GM21576 (cell line): ENCODE data around the gene TRERF1.
"Not testable (repeated sequence)": the region's sequence is repeated elsewhere in the genome, so short reads cannot be mapped to it uniquely, and the experiment has no call there.

Experiments
- ATAC-seq: cut with Tn5 transposase; IDR thresholded peaks from one replicate; pipeline ENCODE4 v1.9.1; 2021; ENCODE audit warnings: mild to moderate bottlenecking, moderate library complexity; ENCODE audit not compliant: unreplicated experiment

Gene TRERF1

DNA sequence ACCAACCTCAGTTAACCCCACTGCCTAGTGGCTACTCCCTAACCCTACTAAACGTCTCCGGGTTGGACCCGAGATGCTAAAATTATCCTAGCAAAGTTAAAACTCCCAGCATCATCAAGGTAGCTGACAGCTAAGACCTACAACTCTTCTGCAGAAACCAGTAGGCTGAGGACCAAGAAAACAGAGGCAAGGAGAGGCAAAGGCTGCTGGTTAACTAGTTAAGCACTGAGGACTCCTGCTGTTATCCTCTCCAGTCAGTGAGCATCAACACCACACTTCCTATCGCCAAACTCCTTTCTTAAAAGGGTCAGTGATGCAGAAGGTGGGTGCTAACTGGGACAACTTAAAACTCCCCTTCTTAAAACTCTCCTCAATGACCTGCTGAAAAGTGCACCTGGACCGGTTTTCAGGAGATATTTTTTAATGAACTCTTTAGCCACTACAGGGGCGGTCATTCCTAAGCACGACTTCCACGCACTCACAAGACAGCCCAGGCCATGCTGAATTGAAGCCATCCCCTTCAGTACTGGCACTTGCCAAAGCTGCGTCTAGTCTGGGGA is 1.7 kb downstream of the TRERF1 start:
- no peak for ATAC-seq

DNA sequence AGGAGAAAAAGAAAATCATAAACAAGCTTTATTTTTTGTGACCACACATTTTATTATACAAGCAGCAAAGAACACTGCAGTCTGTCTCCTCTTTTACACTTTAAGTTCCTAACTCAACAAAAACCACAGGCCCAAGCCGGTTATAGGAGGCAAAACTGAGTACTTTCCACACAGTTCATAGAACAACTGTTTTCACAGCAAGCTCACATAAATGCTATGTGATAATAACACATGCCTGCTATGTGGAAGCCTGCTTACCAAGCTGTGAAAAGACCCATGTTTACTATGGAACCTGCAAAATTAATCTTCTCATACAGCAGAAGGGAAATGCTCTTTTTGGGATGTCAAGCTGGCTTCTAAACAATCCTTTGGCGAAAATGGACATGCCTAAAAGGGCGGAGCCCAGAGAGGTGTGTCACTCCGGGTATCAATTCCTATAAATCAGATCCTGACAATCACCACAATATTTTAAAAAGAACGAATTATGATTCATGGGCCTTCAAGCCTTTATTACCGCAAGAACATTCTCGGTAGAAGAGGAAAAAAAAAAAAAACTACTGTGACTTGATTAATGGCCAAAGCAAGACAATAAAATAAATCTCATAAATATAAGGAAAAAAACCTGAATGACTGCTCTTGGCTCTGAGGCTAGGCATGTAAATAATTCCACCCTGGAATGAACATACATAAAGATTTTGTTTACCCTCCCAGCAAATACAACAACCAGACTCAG is 2.6 kb downstream of the TRERF1 start:
- no peak for ATAC-seq

DNA sequence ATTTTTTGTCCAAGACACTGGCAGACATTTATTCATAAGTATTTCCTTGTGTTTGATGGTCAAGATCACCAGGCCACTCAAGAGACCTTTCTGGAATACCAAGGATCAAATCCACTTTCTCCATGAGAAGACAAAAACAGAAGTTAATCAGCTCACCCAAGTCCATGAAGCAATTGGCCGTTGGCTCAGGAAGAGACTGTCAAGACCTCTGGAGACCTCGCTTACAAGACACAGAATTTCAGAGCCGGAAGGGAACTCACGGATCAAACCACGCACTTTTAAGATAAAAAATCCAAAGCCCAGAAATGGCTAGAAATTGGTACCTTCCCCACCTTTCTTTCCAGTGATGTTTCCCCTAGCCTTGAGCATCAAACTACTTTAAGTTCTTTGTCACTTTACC is 3.3 kb downstream of the TRERF1 start:
- ATAC-seq = no peak

DNA sequence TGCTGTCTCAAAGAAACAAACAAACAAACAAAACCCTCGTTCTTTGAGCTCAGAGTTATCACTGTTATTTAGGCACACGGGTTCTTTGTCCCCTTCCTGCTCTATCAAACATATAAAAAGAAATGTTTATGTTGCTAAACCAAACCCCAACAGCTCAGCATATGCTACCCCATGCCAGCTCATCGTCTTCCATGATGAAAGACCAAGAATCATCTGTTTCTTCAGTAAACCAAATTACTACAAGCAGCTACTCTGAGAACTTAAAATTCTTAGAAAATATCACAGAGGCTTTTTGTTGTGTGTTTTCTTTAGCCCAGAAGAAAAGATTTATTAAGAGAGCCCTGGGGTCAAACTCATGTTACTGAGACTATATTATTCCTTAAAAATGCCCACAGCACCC is 4.7 kb downstream of the TRERF1 start:
- no peak for ATAC-seq

DNA sequence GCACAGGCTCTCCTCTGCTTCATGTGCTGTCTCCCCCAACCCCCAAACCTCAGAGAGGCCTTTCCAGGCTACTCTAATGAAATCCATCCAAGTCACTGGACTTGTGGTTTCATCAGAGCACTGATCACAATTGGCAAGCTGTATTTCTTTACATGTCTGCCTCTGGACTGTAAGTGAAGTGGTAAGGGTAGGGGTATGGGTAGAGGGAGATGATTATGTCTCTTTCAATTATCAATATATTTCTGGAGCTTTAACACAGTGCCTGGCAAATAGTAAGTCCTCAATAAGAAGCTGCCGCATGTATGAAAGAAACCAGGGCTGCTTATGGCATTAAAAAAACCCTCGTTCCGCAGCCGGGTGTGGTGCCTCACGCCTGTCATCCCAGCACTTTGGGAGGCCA is 5.4 kb downstream of the TRERF1 start:
- ATAC-seq = no peak

DNA sequence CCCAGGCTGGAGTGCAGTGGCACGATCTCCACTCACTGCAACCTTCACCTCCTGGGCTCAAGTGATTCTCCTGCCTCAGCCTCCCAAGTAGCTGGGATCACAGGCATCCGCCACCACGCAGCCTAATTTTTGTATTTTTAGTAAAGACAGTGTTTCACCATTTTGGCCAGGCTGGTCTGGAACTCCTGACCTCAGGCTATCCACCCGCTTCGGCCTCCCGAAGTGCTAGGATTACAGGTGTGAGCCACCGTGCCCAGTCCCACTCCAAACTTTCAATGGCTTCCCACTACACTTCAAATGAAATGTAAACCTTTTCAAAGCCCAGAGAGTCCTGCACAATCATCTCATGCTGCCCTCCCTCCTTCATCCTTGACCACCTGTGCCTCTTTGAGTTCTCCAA is 5.8 kb downstream of the TRERF1 start:
- not testable (repeated sequence) for ATAC-seq

DNA sequence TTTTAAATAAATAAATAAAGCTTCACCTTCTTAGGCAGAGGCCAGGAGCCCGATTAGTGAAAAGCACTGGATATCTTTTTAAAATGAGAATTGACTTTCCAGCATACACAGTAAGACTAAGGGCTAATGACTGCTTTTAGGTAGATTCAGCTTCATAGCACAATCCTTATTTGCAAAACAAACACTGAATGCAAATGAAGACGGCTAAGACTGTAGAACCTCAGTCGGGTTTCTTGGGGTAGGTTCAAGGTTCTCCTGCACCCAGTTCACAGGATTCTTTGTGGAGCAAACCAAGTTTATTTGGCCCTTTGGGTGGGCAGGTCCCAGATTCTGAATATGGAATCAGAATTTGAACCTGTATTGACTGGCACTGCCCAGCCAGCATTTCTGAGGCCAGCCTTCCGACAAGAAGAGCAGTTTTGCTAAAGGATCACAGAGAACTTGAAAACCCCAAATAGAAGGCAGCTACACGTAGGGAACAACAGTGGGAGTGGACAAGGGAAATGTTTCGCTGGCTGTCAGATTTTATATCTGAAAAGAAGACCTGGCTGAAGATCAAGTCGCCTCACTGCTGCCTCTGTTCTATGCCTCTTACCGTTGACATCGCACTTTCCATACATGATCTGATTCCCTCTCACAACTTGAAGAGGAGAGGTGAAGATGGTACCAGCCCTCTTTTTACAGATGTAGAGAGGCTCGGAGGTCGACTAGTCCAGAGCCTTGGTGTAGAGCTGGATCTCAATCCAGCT is 8.2 kb downstream of the TRERF1 start:
- ATAC-seq = no peak

DNA sequence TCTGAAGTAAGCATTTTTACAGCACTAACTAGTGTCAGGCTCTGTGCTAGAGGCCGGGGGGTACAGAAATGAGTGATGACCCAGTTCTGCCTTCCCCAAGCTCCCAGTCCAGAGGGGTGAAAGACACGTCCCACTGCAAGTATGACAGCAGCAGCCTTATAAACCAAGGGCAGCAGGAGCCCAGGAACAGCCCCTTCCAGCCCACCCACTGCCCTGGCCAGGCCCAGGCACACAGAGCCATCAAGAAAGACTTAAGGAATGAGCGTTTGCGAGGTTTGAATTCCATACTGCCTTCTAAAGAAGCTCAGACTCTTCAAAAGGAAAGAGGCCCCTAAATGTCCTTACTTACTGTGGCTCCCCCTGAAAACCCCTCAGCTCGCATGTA is 10.0 kb downstream of the TRERF1 start:
- ATAC-seq = no peak

DNA sequence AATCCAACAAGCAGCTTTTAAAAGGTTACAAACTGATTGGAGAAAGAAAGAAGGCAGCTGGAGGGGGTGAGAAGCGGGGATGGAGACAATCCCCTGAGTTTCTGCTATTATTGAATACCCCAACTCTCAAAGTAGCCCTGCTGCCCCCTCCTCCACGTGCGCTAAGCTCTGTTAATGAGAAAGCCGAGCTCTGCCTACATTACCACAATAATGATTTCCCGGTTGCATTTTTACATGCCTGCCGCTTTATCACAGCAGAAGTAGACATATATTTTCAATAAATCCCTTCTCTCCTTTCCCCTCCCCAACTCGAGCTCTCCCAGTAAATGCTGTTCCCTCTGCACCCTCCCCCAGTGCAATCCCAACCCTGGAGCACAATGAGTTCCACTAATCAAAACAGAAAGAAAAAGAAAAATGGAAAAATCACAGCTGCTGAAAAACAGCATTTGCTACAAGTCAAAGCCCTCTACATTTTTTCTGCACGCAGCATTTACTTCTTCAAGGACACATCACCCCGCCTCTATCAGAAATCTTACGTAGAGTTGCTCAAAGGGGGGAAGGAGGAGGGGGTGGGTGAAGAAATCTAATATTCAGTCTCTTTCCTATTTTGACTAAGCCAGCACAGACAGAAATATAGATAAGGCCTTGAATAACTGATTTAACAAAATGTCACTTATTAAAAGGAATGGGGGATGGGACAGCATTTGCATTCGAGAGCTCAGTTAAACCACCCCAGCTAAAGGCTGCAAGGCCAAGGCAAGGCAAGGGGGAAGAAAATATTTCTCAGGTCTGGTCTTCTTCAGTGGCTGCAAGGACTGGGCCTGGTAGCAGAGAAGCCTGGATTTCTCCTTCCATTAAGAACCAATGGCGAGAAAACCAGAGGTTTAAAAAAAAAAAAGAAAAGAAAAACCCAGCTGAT is 10.7 kb downstream of the TRERF1 start:
- no peak for ATAC-seq

DNA sequence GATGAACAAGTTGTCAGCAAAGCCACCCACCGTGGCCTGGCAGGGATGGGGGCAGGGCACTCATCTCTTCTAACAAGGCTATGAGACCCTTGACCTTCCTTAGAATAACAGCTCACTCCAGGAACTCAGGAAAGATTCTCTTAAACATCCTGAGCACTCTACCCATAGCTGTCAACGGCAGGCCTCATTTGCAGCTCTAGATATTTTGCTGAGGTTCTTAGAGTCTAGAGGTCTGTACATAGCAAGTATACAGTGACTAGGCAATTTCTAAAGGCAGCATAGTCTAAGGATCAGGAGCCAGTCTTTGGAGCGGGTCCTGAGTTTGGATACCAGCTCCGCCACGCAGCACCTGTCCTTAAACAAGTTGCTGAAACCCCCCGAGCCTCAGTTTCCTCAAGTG is 11.7 kb downstream of the TRERF1 start:
- no peak for ATAC-seq

DNA sequence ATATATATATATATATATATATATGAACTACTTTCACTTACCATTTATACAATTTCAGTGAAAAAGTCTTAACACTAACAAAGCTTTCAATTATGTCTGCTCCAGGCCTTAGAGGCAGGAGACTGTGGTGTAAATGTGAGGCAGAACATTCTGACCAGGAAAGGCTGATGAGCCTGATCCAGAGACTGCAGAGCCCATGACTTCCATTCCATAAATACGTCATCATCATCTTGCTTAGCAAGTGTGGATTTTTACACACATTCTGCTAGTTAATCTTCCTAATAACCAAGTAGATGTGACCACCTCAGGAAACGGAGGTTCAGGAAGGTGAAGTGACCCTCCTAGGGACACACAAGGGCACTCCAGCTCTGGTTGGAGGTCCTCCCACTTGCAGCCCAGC is 14.9 kb downstream of the TRERF1 start:
- no peak for ATAC-seq

DNA sequence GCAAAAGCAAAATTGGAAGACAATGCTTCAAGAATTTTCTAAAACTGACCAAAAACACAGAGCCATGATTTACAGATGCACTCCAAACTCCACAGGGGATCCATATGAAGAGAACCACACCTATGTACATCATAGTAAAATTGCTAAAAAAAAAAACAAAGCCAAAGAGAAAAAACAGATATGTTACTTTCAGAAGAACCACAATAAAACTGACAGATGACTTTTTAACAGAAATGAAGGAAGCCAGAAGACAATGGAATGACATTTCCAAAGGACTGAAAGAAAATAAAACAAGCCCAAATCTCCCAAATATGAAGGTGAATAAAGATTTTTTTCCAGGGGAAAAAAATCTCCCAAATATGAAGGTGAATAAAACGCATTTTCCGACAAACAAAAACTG is 17.5 kb downstream of the TRERF1 start:
- no peak for ATAC-seq

DNA sequence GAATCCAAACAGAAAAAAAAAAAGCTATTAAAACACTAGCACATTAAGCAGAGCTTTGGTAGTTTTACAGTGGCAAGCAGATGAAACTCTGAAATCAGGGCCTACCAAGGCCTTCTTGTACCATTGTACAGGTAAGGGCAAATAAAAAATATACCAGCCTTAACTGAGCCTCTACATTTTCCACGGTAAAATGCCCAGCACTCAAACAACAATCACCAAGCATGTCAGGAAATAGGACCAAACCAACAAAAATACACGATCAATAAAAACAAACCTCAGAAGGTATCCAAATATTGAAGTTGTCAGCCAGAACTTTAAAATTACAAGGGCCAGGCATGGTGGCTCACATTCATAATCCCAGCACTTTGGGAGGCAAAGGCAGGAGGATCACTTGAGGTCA is 18.3 kb downstream of the TRERF1 start:
- no peak for ATAC-seq

DNA sequence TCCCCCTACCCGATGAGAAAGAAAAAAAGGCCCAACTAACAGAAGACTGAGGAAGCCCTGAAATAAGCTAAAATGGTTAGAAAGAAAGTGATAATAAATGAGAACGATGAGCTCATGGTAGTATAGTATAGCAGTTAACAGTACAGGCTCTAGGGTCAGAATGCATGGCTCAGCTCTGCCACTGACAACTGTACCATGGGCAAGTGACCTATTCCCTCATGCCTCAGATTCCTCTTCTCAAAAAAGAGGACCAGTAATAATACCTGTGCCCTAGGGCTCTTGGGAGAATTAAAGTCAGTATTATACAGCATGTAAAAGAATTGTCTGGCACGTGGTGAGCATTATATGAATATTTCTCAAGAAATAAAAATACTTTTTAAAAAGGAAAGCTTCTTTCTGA is 19.8 kb downstream of the TRERF1 start:
- ATAC-seq = no peak

DNA sequence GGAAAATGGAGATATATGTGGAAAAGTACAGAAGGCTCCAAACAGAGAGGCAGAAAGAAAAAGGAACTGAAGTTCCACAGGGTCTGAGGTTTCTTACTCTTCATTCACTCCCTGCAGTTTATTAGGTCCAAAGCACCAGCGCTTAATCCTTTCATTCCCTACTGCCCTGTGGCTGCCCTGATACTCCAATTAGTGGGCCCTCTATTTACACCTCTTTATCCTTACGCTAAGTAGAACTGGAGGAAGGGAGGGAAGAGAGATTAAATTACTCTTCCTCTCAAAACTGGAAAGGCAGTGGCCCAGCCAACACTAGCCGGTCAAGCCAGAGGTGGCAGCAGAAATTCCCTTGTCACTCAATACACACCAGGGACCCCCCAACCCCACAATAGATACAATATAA is 20.4 kb downstream of the TRERF1 start:
- ATAC-seq = no peak

DNA sequence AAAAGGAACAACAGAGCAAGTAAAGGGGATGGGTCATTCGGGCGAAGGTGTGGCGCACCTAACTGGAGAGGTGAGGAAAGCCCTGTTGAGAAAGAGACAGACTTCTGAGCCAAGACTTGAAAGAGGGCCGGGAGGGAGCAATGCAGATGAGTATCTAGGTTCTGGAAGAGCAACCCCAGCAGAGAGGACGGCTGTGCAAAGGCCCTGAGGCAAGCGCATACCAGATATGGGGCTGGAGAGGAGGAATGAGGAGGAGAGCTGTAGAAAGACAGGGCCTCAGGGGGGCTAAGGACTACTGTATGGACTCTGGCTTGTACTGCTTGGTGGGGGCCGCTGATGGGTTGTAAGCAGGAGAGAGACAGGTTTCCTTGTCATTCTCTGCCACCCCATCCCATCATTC is 21.9 kb downstream of the TRERF1 start:
- ATAC-seq = no peak

DNA sequence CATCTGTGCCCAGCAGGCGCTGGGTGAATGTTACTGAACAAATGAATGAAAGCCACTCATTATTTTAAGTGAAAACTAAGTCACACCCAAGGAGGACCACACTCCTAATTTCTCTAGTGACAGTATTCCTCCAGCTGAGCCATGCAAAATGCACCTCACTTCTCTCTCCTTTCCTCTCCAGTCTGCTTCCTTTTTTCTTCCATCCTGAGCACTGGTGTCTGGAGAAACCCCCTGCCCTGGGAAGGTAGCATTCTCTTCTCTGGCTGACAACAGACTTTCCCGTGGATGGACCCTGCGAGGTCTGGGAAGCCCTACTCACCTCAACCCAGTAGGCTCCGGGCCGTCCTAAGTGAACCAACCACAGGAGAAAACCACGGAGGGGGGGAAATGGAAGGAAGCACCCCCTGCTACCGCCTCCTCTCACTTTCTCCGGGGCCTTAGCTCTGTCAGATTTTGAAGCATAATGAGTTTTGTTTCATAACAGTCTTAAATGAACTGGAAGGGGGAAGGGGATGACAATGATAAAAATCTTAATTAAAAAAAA is 22.6 kb downstream of the TRERF1 start:
- ATAC-seq = no peak

DNA sequence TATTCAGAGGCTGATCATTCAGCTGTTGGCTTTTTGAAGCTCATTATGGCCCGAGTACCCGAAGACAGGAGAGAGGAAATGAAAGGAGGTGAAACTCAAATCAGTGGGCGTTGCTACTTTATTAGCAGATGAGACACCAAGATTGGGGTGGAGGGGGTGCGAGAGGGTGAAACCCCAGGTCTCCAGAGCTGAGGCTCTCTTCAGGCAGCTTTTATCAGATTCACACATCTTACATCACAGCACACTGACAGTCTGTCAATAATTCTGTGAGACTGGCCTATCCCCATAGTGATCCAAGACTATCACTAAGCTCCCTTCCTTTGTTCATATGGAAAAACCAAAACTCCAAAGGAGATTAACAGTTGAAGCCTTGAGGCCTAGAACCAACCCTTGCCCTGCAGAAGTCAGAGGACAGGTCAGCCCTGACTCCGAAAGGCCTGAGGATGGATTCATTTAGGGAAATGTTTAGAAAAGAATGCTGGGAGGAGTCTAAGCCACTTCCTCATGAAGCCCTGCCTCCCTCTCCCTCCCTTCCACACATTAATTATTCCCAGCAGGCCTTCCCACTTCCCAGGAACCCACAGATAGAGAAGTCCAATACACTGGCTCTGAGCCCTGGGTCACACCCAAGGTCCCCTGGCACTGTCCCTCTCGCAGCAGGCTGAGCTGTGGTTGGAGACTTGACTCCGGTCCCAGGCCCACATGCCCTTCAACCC is 23.2 kb downstream of the TRERF1 start:
- no peak for ATAC-seq

DNA sequence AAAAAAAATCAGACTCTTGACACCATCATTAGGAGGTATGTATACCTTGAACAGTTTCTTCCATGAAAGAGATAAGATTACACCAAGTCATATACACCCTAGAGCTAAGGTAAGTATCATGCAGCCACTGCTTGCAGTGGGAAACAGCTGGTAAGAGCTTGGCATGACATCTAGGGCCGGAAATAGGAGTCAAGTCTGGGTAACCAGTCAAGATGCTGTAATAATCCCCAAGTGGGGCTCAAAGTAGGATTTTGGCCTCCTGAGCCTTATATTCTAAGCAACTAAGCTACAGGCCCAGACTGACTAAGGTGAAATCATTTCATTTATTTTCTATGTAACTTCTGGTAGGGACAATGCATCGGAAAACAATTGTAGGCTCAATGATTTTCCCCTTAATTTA is 23.9 kb downstream of the TRERF1 start:
- ATAC-seq = no peak

DNA sequence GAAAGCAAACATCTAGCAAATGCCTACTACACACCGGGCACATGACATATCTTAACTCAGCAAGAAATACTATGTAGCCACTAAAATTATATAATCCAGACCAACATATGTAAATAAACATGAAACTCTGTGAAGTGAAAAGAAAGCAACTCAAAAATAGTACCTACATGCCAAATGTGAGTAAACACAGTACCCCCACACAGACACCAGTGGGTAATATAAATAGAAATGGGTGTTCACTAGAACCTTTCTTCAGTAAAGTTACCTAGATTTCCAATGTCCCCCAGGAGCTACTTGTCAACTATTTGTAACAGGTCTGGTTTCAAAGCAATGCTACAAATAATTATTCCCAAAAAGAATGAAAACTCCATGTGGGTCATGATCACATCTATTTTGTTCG is 25.5 kb downstream of the TRERF1 start:
- ATAC-seq = no peak
